Measurements from ENCODE around the gene PARD3.

The PARD3 gene

GRCh38 chr10:34503704-34504103, 311.4 kb downstream of the PARD3 start:
- H3K27me3 ChIP-seq (ENCODE audit: insufficient read depth, low read depth, severe bottlenecking) = no peaks in the 10 kb centered on the region
- no peak overlapping the region for H3K4me3 ChIP-seq (ENCODE audit: low read depth, low read length)
- TF ChIP-seq CTCF (IDR thresholded peaks at IDR 0.05; ENCODE audit: low read depth, low read length) = no peak
- no peaks in the 10 kb centered on the region for H3K9me3 ChIP-seq (ENCODE audit: severe bottlenecking)
- no peaks in the 10 kb centered on the region for H3K36me3 ChIP-seq
- H3K27ac ChIP-seq = no peak overlapping the region
- DNase-seq = no peak

- H3K36me3 ChIP-seq = no peaks in the 10 kb centered on the region
- H3K27me3 ChIP-seq (ENCODE audit: insufficient read depth, low read depth, severe bottlenecking) = no peaks in the 10 kb centered on the region
- no peaks in the 10 kb centered on the region for H3K9me3 ChIP-seq (ENCODE audit: severe bottlenecking)
- no peak for TF ChIP-seq CTCF (IDR thresholded peaks at IDR 0.05; ENCODE audit: low read depth, low read length)
- no peak for DNase-seq
- no peak overlapping the region for H3K4me3 ChIP-seq (ENCODE audit: low read depth, low read length)
- H3K27ac ChIP-seq = no peak overlapping the region
Measured at GRCh38 chr10:34499612-34500279, 315.4 kb downstream of the PARD3 start.

GRCh38 chr10:34498821-34499220, 316.3 kb downstream of the PARD3 start:
- no peak for DNase-seq
- Histone ChIP-seq H3K9me3 (ENCODE audit: severe bottlenecking) (no peaks in the 10 kb centered on the region), H3K36me3 (no peaks in the 10 kb centered on the region), H3K27me3 (ENCODE audit: insufficient read depth, low read depth, severe bottlenecking) (no peaks in the 10 kb centered on the region), H3K27ac (no peak overlapping the region), H3K4me3 (ENCODE audit: low read depth, low read length) (no peak overlapping the region)
- no peak for TF ChIP-seq CTCF (IDR thresholded peaks at IDR 0.05; ENCODE audit: low read depth, low read length)

- Histone ChIP-seq H3K4me3 (ENCODE audit: low read depth, low read length) (no peak overlapping the region), H3K36me3 (no peaks in the 10 kb centered on the region), H3K27me3 (ENCODE audit: insufficient read depth, low read depth, severe bottlenecking) (no peaks in the 10 kb centered on the region), H3K9me3 (ENCODE audit: severe bottlenecking) (no peaks in the 10 kb centered on the region), H3K27ac (no peak overlapping the region)
- DNase-seq = no peak
- no peak for TF ChIP-seq CTCF (IDR thresholded peaks at IDR 0.05; ENCODE audit: low read depth, low read length)
Measured at GRCh38 chr10:34495938-34496337, 319.2 kb downstream of the PARD3 start.

- no peak for DNase-seq
Measured at GRCh38 chr10:34494012-34494411, 321.1 kb downstream of the PARD3 start.

More at GRCh38 chr10:34494012-34494411, 321.1 kb downstream of the PARD3 start:
- Histone ChIP-seq H3K27ac (no peak overlapping the region), H3K9me3 (ENCODE audit: severe bottlenecking) (no peaks in the 10 kb centered on the region), H3K4me3 (ENCODE audit: low read depth, low read length) (no peak overlapping the region), H3K36me3 (no peaks in the 10 kb centered on the region), H3K27me3 (ENCODE audit: insufficient read depth, low read depth, severe bottlenecking) (no peaks in the 10 kb centered on the region)
- no peak for TF ChIP-seq CTCF (IDR thresholded peaks at IDR 0.05; ENCODE audit: low read depth, low read length)

Data from WERI-Rb-1 (cell line).